ENCODE results near the gene NR1D1. TPM values are rescaled to one million over a fixed set of nuclear protein-coding genes. Genes with fewer than 3 reads are reported as not detected.

NR1D1 gene
- total RNA-seq, 1 experiment from 2014 or later, result 63.7 TPM

DNA sequence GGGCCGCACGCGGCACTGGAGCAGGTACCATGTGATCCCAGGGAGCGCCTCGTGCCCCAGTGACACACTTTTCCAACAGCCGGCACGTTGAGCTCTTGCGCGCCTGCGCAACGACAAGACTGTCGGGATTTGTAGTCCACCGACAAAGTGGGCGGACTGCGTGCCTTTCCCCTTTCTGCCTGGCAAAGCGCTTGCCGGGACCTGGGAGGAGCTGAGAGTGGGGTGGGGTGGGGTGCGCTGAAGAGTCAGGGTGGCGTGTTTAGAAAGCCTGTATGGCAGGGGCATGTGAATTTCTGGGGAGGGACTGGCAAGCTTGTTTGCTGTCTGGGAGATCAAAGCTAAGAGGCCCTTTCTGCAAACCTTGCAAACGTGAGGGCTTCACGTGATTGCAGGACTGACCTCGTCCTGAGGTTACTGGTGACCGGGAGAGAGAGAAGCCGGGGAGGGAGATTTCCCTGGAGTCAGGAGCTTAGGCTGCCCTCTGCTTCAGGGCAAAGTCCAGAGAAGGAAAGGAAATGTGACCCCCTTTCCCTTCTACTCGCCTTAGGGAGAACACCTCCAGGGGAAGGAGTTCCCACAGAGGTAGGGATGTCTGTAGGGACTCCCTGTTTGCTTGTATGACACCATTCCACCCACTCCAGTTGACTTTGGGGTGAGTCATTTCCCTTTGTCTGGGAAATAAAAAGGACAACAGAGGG is 429 bp upstream of the NR1D1 start:
- Histone ChIP-seq H3K4me1 (ENCODE audit: control insufficient read depth in 1 of 2, insufficient read depth in 2 of 2, low read length in 2 of 2) (peaks cover 40 to 81% of the 10 kb centered on the region in 2 experiments), H3K27me3 (ENCODE audit: insufficient read depth, low read length) (no peaks in the 10 kb centered on the region), H3K9ac (ENCODE audit: low read length) (peak overlapping the region; percentile 97), H3K9me2 (ENCODE audit: insufficient read depth) (no peaks in the 10 kb centered on the region), H3K4me3 (replicated peaks in 1 of 2; ENCODE audit: low read depth in 1 of 2, low read length in 2 of 2) (peak overlapping the region; percentile 76 to 86), H3K4me2 (ENCODE audit: low read length) (peak overlapping the region; percentile 94), H2AFZ (ENCODE audit: low read depth, low read length, poor library complexity, severe bottlenecking) (no peak overlapping the region), H3K27ac (ENCODE audit: low read depth, low read length) (peak overlapping the region; percentile 96), H4K20me1 (ENCODE audit: insufficient read depth) (no peaks in the 10 kb centered on the region), H3K79me2 (ENCODE audit: insufficient read depth, low read length) (peaks cover 41% of the 10 kb centered on the region), H3K9me3 (ENCODE audit: control insufficient read depth in 1 of 2, insufficient read depth in 1 of 2, low read depth in 1 of 2, low read length in 2 of 2) (no peaks in the 10 kb centered on the region), H3K36me3 (ENCODE audit: control insufficient read depth in 1 of 2, insufficient read depth in 2 of 2, low read length in 2 of 2) (peaks cover 12 to 25% of the 10 kb centered on the region in 2 experiments)
- ChIA-PET CTCF (interaction anchor here (1.1 to 4.5 kb wide), 3 partner anchors 11 to 87 kb away, joined by 4 to 69 read pairs (median 8); no protein-coding TSS in a partner anchor), RAD21 (ENCODE audit: low non-redundant PET in 1 of 2, low total read pairs in 2 of 2, uncharacterized antibody in 2 of 2, unreplicated experiment in 2 of 2) (interaction anchor here (0.6 to 1.6 kb wide), 6 partner anchors 8 to 118 kb away, joined by 3 to 4 read pairs (median 3); partner anchors contain the start of gene WIPF2 (in 1 of the 2)), POLR2A (interaction anchor here (0.6 to 7.6 kb wide), 25 partner anchors 8 to 228 kb away, joined by 3 to 160 read pairs (median 4); partner anchors contain the start of genes CASC3, MED24 and THRA)
- BruUV-seq (replicated peaks), result TSS peak; percentile 73
- DNase-seq (ENCODE audit: low read depth, low spot score) (peak; percentile 98), ATAC-seq (peak; percentile 65)
- TF ChIP-seq SP1 (IDR thresholded peaks at IDR 0.05; ENCODE audit: low read depth) (peak; percentile 93), FOSL1 (IDR thresholded peaks at IDR 0.05; ENCODE audit: low read depth) (peak; percentile 95), JUND (IDR thresholded peaks at IDR 0.05) (peak; percentile 98), POLR2AphosphoS5 (IDR thresholded peaks at IDR 0.05; ENCODE audit: low read depth, low read length) (peak; percentile 54), EGR1 (IDR thresholded peaks at IDR 0.05; ENCODE audit: low read depth) (peak; percentile 96), YY1 (IDR thresholded peaks at IDR 0.05; ENCODE audit: extremely low read depth, insufficient replicate concordance, low read depth, low read length) (no peak), TCF7L2 (IDR thresholded peaks at IDR 0.05; ENCODE audit: borderline replicate concordance, extremely low read depth, insufficient read depth, insufficient read length) (peak; percentile 76)
- TF ChIP-seq, protein P1, sequence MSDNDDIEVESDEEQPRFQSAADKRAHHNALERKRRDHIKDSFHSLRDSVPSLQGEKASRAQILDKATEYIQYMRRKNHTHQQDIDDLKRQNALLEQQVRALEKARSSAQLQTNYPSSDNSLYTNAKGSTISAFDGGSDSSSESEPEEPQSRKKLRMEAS (IDR thresholded peaks at IDR 0.05), result peak; percentile 98
- TF ChIP-seq, protein P2, sequence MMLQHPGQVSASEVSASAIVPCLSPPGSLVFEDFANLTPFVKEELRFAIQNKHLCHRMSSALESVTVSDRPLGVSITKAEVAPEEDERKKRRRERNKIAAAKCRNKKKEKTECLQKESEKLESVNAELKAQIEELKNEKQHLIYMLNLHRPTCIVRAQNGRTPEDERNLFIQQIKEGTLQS (IDR thresholded peaks at IDR 0.05), result no peak
- TF ChIP-seq, protein P3, sequence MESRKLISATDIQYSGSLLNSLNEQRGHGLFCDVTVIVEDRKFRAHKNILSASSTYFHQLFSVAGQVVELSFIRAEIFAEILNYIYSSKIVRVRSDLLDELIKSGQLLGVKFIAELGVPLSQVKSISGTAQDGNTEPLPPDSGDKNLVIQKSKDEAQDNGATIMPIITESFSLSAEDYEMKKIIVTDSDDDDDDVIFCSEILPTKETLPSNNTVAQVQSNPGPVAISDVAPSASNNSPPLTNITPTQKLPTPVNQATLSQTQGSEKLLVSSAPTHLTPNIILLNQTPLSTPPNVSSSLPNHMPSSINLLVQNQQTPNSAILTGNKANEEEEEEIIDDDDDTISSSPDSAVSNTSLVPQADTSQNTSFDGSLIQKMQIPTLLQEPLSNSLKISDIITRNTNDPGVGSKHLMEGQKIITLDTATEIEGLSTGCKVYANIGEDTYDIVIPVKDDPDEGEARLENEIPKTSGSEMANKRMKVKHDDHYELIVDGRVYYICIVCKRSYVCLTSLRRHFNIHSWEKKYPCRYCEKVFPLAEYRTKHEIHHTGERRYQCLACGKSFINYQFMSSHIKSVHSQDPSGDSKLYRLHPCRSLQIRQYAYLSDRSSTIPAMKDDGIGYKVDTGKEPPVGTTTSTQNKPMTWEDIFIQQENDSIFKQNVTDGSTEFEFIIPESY (IDR thresholded peaks at IDR 0.05; ENCODE audit: extremely low read depth, insufficient replicate concordance, low read length), result no peak
- intact Hi-C loops (cut with micrococcal nuclease), result no loop called here
